Activated T-cell treated with anti-CD3 and anti-CD28 coated beads for 1 hour (primary cell): ENCODE data around the gene GOLPH3L.
"Not testable (repeated sequence)": the region's sequence is repeated elsewhere in the genome, so short reads cannot be mapped to it uniquely, and the experiment has no call there.

ENCODE experiments used
- DNase-seq: peaks from one replicate; pipeline ENCODE4 v3.0.0-alpha.2; 2020; ENCODE audit warnings: low read depth

GOLPH3L gene

DNA sequence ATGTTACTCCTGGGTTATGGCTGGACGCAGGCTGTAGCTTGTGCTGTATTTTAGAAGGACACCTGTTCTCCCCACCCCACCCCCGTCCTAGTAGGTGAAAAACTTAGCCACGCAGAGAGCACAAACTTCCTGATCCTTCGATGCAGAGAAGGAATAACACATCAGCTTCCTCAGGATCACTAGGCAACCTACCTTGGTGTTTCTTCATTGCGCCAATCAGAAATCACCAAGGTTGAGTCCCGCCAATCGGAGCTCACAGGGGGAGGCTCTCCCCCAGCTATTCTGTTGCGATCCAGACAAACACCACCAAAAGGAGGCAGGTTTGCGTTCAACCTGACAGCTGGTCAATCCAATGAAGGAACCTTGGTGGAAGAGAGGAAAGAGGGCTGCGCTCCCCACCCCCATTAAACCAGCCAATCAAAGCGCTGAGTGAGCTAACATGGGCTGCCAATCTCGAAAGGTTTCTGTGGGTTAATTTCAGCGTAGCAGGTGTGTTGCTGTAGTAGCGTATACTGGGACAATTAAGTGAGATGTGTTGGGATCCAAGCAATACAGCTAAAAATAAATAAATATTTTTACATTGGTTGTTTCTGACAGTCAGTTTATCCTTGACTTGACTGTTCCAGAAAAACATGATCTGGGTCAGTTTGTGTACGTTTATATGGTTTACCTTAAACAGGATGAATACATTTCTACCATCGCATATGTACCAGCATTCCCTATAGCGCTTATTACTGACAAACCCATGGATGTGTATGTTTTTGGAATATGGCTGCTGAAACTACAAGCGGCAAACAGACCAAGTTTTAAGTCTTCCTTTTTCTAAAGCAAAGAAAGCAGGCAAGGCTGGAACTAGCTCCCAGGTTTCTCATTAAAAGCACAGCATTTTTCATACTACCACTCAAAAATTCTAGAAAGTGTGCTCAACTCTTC lies at the start of gene GOLPH3L:
TSS of gene GOLPH3L (minus strand) at position 160 of the 933 bp plus-strand sequence. CDS start 2,316 bp downstream, outside the sequence.
- DNase-seq, result peak; percentile 73

DNA sequence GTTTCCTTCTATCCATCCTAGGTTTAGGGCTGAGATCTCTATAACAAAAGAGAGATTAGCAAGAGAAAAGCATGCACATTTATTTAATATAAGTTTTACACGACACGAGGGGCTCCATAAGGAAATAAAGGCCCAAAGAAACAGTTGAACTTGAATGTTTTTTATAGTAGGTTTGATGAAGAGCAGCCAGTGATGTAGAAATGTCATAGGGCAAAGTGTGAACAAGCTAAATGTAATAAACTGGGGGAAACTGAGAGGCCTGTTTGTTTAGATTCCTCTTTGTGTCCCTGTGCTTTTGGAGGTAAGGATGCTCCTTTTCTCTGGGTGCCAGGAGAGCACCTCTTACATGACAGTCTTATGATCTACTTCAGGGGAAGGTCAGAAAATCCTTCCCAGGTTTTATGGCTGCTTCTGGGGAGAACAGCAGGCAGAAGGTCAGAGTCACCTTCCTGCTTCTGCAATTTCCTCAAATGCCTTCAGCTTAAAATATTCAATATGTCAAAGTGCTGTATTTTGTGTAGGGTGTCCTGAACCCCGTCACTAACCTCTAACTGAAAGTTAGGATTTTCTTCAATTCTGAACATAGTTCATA lies 33.3 kb upstream of the GOLPH3L start:
- no peak for DNase-seq

DNA sequence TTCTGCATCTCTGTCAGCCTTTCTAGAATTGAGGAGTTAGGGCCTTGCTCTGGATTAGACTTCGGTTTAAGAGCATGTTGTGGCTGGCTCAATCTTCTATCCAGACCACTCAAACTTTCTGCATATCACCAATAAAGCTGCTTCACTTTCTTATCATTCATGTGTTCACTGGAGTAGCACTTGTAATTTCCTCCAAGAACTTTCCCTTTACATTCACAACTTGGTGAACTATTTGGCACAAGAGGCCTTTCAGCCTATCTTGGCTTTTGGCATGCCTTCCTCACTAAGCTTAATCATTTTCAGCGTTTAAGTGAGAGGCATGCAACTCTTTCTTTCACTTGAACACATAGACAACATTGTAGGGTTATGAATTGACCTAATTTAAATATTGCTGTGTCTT lies 27.4 kb upstream of the GOLPH3L start:
- no peak for DNase-seq

DNA sequence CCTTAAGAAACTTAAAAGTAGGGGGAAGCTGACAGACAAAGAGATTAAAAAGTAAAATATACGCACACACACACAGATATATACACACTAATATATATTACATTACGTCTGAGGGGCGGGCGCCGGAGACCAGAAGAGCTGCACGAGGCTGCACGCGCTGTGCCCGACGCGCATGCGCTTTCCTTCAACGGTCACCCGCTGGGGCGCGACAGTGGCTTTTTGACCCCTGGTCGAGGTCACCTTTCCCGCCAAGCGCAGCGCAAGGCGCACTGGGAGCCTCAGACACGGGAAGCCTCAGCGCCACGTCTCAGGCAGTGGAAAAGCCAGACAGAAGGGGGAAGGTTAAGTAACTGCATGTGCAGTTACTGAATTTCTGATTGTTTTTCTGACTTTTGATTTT lies 23.7 kb upstream of the GOLPH3L start, which contains the start of gene HORMAD1:
TSS of gene HORMAD1 (minus strand) at position 193 of the 400 bp plus-strand sequence. CDS start 1,390 bp downstream, outside the sequence.
- no peak for DNase-seq

DNA sequence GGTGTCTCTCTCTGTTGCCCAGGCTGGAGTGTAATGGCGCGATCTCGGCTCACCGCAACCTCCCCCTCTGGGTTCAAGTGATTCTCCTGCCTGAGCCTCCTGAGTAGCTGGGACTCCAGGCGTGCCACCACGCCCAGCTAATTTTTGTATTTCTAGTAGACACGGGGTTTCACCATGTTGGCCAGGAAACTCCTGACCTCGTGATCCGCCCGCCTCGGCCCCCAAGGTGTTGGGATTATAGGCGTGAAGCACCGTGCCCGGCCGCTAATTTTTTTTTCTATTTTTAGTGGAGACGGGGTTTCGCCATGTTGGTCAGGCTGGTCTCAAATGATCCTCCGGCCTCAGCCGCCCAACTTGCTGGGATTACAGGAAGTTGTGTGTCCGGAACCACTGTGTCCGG lies 23.1 kb upstream of the GOLPH3L start:
- no peak for DNase-seq

DNA sequence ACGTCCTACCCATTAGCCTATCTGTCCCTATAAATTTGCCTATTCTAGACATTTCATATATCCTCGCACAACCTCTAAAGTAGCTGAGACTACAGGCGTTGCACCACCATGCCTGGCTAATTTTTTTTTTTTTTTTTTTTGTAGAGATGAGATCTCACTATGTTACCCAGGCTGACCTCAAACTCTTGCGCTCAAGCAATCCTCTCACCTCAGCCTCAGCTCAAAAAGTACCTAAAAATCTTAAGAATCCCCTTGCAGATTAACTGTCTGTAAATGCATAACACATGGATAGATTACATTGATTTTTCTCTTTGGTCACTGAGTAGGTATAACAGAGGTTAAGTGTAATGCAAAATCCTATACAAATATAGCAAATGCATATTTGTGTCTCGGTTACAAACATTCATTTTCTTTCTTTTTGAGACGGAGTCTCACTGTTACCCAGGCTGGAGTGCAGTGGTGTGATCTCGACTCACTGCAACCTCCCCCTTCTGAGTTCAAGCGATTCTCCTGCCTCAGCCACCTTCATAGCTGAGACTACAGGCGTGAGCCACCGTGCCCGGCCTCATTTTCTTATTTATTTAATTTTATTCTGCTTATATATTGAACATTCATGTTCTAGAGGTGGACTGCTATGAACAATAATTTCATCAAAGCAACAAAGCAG lies 21.4 kb upstream of the GOLPH3L start:
- DNase-seq, result no peak

DNA sequence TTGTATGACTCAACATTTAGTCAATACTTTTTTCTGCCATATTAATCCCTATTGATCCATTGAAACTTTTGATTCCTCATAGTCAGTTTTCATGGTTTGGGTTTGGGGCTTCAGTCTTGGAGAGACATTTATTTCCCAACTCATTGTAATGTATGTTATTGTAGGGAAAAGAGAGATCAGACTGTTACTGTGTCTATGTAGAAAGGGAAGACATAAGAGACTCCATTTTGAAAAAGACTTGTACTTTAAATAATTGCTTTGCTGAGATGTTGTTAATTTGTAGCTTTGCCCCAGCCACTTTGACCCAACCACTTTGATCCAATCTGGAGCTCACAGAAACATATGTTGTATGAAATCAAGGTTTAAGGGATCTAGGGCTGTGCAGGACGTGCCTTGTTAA lies 12.1 kb upstream of the GOLPH3L start:
- DNase-seq, result not testable (repeated sequence)

DNA sequence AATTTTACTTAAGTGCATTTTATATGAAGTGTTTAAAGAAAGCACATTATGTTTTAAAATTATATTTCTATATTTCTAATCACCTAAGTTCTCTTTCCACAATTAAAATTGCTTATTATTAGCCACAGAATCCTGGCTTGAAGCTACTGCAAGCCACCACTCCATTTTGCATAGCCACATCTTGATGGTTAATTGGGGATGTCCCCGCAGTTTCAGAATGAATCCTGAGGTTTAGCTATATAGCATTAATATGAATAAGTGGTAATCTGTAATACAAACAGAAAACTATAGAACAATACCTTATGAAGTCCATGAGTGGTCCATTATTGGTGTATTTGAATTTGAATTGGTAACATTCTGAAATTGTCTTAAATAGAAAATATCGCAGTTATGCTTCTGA lies 11.6 kb upstream of the GOLPH3L start:
- no peak for DNase-seq

DNA sequence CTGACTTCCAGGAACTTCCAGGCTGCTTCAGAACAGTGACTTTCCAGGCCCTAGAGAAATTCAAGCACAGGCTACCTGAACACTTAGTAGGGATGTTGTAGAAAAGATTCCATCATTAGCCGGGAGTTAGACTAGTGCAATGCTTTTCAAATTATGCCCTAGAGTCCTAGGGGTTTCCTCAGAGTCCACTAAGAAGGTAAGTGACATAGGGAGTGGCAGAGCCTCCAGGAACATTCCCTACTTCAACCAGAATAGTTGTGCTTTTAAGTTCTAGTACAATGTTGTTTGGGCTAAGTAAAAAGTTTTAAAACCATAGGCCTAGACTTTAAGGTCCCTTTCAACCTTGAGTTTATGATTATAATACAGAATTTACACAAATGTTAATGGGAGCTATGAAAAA lies 9.1 kb upstream of the GOLPH3L start:
- DNase-seq, result no peak

DNA sequence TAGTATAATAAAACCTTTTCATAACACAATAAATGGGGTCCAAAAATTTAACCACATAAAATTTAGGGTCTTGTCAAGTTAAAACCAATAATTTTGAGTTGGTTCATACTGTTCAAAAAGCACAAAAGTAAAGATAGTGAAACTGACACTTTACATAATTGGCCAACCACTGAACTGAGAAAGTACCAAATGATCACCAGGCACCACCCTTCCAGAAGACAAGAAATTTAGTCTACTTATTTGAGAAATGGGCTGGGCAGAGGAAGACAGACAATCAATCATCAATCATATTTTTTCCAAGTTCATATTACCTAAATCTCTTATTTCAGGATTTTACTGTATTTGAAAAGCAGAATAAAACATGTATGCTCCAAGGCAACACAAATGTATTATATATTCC lies 6.5 kb upstream of the GOLPH3L start:
- no peak for DNase-seq

DNA sequence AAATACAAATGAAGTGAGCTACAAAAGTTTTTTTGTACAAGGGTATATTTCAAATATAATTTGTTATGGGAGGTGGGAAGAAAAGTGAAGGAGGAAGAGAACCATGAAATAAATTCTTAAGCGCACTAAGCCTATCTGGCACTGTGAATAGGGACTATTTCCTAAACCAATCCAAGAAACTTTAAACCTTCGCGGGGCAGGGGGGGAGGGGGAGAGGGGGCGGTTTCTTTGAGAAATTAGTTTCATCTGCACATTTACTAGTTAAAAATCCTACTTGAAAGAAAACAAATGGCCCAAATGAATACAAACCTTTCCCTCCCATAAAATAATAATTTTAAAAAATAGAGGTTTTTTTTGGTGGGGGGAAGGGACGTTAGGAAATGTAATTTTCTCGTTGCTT lies 364 bp downstream of the GOLPH3L start:
- DNase-seq, result no peak

DNA sequence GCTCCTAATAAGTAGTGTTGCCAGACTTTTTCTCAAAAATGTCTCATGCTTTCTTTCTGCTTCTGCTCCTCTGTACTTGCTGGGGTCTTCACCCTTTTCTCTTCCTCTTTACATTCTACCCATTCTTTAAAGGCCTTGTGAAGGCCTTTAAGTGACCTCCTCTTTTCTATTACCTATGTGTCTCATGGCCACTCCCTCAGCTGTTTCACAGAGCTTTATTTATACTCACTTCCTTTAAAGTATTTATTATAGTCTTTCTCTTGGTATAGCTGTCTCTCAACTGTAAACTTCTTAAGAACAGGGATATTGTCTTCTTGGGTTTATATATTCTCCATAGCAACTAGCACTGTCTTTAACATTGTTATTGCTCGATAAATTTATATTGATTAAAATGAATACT lies 792 bp downstream of the GOLPH3L start:
- no peak for DNase-seq

DNA sequence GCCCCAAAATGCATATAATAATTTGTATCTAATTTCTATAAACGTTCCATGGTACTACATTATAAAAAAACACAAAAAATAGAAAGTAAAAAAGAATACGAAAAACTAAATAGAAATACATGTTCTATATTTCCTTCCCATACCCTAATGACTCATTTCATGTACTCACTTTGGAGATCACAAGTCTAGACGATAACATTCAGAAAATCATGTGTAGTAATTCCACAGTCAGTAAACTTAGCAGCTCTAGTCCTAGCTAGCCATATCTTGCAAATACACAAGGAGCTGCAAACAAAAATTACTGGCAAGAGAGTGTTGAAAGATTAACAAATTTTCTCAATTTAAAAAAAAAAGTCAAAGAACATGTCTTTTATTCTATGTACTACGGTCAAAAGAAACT lies 1.4 kb downstream of the GOLPH3L start:
- no peak for DNase-seq

DNA sequence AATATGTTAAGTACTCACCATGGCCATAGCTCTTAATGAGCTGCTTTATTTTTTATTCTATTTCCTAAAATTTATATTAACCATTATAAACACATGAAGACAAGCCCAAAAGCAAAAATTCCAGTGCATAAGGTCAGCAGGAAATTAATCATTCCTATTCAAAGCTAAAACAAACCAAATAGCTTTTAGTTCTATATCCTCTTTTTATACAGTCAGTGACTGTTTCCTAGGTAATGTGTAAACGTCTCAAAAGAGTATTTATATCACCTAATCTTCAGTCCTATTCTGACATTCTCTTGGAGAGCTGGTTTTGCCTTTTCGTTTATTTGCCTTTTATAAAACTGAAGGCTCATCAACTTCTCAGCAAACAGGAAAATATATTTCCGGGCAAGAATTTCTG lies 4.2 kb downstream of the GOLPH3L start:
- DNase-seq, result no peak

DNA sequence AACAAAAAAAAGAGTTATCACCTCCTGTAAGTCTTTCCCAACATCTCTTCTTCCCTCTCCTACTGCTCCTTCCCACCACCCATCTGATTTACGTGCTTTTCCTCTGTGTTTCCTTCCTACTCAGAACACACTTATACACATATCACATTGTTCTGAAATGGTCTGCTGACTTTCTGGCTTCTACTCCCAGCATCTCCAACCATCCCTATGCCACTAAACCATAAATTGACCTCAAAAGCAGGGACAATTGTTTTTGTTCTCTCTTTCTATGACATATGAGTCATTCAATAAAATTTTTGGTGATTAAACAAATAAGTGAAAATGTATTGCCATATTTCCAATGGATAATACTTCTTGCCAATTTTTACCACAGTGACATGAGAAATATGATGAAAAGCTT lies 8.2 kb downstream of the GOLPH3L start:
- DNase-seq, result no peak

DNA sequence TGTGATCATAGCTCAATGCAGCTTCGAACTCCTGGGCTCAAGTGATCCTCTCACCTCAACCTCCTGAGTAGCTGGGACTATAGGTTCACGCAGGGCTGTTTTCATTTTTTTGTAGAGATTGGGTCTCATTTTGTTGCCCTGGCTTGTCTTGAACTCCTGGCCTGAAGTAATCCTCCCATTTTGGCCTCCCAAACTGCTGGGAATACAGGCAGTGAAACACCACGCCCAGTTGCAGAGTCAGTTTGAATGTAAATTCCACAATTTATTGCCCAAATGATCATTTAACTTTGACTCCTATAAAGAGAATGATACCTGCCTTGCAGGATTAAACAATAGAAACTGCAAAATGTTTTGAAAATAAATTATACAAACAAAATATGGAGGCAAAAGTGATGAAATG lies 10.7 kb downstream of the GOLPH3L start:
- no peak for DNase-seq

DNA sequence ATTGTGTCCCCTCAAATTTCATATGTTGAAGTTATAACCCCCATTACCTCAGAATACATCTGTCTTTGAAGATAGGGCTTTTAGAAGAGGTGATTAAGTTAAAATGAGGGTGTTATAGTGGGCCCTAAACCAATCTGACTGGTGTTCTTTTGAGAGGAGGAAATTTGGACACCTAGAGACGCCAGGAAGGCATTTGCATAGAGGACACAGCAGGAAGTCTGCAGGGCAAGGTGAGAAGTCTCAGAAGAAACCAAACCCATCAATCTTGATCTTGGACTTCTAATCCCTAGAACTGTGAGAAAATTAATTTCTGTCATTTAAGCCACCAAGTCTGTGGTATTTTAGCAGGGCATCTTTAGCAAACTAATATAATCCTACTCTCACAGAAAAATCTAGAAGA lies 13.0 kb downstream of the GOLPH3L start:
- no peak for DNase-seq

DNA sequence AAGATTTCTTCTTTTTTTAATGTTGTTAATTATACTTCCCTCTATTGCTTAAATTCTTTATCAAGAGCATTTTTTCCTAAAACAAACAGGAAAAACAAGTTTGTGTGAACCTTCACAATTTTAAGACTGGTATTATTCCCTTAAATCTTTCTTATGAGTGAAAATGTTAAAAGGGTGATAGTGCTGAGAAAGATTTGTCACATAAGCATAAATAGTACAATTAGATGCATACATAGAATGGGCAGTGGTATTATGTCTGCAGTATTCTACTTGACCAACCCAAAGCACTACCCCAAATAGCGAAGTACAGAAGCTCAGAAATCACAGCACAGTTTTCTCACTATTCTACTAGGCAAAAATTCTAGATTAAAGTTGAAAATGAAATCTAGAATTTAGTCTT lies 18.0 kb downstream of the GOLPH3L start:
- no peak for DNase-seq

DNA sequence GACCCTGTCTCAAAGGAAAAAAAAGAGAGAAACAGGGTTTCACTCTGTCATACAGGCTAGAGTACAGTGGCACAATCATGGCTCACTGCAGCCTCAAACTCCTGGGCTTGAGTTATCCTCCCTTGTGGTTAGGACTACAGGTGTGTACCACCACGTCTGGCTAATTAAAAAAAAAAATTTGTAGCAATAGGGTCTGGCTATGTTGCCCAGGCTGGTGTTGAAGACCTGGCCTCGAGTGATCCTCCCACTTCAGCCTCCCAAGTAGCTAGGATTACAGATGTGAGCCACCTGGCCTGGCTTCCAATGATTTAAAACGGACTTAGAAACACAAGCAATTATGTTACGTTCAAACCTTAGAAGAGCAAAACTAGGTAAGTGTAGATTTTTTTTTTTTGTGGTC lies 22.1 kb downstream of the GOLPH3L start:
- no peak for DNase-seq

DNA sequence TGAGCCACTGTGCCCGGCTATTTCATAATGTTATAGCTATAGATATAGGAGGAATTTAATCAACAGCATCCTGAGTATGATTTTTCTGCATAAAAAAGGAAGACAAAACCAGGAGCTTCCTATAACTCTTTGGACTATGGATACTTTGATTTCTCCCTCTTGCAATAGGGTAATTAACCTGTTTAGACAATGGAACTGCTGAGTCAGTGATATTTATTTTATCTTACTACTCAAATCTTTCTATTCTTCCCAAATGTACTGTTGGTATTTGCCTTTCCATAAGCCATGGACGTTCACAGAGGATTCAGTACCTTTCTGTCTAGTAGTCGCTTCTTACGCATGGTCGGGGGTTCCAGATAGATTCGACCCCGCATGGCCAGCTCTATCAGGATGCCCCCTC lies 33.6 kb downstream of the GOLPH3L start:
- DNase-seq, result no peak

DNA sequence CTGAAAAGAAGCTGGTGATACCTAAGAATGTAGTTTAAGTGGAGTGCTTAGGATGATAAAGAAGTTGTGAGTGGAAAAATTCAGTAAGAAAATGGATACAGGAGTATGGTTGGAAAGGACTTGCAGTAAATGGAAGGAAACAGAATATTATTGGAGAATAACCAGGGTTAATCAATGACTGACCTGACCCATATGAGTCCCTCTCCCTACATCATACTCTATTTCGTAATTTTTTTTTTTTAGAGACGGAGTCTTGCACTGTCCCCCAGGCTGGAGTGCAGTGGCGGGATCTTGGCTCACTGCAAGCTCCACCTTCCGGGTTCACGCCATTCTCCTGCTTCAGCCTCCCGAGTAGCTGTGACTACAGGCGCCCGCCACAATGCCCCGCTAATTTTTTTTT lies 34.1 kb downstream of the GOLPH3L start:
- no peak for DNase-seq

DNA sequence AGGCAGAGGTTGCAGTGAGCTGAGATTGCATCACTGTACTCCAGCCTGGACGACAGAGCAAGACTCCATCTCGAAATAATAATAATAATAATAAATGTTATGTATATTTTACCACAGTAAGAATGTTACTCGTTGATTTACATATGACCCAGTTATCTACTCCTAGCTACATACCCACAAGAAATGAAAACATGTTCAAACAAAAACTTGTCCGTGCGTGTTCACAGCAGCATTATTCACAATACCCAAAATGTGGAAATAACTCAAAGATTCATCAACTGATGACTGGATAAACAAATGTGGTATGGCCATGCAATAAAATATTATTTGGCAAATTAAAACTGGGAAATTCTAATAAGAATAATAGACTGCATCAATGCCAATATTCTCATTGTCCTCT lies 35.8 kb downstream of the GOLPH3L start:
- DNase-seq, result no peak

DNA sequence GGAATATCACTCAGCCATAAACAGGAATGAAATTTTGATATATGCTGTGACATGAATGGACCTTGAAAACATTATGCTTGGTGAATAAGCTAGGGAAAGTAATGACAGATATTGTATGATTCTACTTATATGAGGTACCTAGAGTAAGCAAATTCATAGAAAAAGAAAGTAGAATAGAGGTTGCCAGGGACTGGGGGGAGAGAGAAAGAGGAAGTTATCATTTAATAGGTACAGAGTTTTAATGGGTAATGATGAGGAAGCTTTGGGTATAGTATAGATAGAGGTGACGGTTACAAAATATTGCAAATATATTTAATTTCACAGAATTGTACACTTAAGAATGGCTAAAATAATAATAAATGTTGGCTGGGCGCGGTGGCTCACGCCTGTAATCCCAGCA lies 36.4 kb downstream of the GOLPH3L start:
- no peak for DNase-seq
